ENCODE results near the gene RXYLT1.
"Not testable (repeated sequence)": the region's sequence is repeated elsewhere in the genome, so short reads cannot be mapped to it uniquely, and the experiment has no call there.

RXYLT1 gene

GRCh38 chr12:63841571-63841970 is 61.9 kb downstream of the RXYLT1 start:
- Histone ChIP-seq H3K27ac (ENCODE audit: poor library complexity, severe bottlenecking) (no peak overlapping the region), H3K4me3 (ENCODE audit: severe bottlenecking) (no peak overlapping the region), H3K36me3 (ENCODE audit: low read depth) (peaks cover 1% of the 10 kb centered on the region; the same call in 1 of the 2 replicates), H3K27me3 (ENCODE audit: insufficient read depth, poor library complexity, severe bottlenecking) (no peaks in the 10 kb centered on the region), H3K4me1 (ENCODE audit: insufficient read depth, poor library complexity, severe bottlenecking) (peaks cover 1% of the 10 kb centered on the region), H3K9me3 (ENCODE audit: severe bottlenecking) (no peaks in the 10 kb centered on the region)
- ATAC-seq (ENCODE audit: low read depth), result no peak
- TF ChIP-seq CTCF (IDR thresholded peaks at IDR 0.05; ENCODE audit: poor library complexity, severe bottlenecking), result no peak
- DNase-seq (ENCODE audit: low spot score), result no peak

GRCh38 chr12:63842750-63843149 is 63.0 kb downstream of the RXYLT1 start:
- not testable (repeated sequence) for H3K4me3 ChIP-seq (ENCODE audit: severe bottlenecking); H3K27me3 ChIP-seq (ENCODE audit: insufficient read depth, poor library complexity, severe bottlenecking); H3K36me3 ChIP-seq (ENCODE audit: low read depth); H3K9me3 ChIP-seq (ENCODE audit: severe bottlenecking); ATAC-seq (ENCODE audit: low read depth); H3K27ac ChIP-seq (ENCODE audit: poor library complexity, severe bottlenecking); DNase-seq (ENCODE audit: low spot score)
- peaks cover 12% of the 10 kb centered on the region for H3K4me1 ChIP-seq (ENCODE audit: insufficient read depth, poor library complexity, severe bottlenecking)

DNA sequence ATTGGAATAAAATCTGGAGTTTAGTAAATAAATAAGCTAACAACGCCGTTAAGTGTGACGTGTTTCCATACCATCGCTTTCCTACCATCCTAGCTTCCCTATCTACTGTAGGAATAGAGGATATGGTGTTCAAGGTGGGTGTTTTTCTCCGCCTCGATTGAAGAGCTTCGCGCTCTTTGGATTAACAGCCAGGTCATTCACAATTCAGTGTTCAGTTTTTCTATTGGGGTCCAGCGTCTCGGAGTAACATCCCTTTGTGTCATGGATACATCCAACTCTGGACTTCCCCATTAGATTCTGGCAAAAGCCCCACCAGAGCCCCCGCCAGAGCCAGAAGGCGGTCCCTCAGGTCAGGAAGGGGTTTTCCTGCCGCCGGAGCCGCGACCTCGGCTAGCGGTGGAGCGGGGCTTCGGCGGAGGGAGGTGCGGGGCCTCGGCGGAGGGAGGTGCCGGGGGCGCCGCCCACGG is 63.6 kb downstream of the RXYLT1 start:
- TF ChIP-seq CTCF (IDR thresholded peaks at IDR 0.05; ENCODE audit: poor library complexity, severe bottlenecking), result no peak
- ATAC-seq (ENCODE audit: low read depth) (no peak), DNase-seq (ENCODE audit: low spot score) (no peak)
- peak overlapping the region; percentile 73 for H3K4me3 ChIP-seq (ENCODE audit: severe bottlenecking)
- H3K9me3 ChIP-seq (ENCODE audit: severe bottlenecking), result no peaks in the 10 kb centered on the region
- H3K27ac ChIP-seq (ENCODE audit: poor library complexity, severe bottlenecking), result peak overlapping the region; percentile 84
- no peaks in the 10 kb centered on the region for H3K27me3 ChIP-seq (ENCODE audit: insufficient read depth, poor library complexity, severe bottlenecking)
- H3K4me1 ChIP-seq (ENCODE audit: insufficient read depth, poor library complexity, severe bottlenecking), result peaks cover 14% of the 10 kb centered on the region
- peaks cover 5% of the 10 kb centered on the region; the same call in 1 of the 2 replicates for H3K36me3 ChIP-seq (ENCODE audit: low read depth)

DNA sequence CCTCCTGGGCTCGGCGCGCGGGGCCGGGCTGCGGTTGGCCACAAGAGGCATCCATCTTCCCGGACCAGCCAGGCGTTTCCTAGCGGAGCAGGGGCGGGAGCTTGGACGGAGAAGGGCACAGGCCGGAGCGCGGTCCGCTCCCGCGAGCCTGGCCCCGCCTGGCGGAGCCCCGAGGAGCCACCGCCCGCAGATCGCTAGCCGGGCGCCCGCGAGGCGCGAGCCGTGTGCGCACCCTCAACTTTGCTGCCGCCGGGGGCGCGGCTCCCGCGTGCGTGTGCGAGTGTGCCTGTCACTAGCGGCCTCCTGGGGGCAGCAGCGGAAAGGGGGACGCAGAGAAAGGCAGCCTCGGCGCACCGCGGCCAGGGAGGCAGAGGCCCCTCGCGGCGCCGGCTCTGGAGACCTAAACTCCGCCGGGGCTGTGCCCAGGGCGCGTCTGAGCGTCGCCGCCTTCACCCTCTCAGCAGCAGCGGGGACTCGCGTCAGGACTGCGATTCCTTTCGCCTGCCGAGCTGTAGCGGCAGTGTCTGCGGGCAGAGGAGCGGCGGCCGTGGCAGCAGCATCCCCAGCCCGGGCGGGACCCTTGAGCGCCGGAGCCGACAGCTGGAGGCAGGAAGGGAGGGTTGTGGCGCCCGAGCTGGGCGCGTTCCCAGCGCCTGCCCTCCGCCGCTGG is 64.1 kb downstream of the RXYLT1 start:
- ATAC-seq (ENCODE audit: low read depth), result peak; percentile 74
- Histone ChIP-seq H3K4me1 (ENCODE audit: insufficient read depth, poor library complexity, severe bottlenecking) (peaks cover 18% of the 10 kb centered on the region), H3K9me3 (ENCODE audit: severe bottlenecking) (no peaks in the 10 kb centered on the region), H3K27ac (ENCODE audit: poor library complexity, severe bottlenecking) (peak overlapping the region; percentile 84), H3K36me3 (ENCODE audit: low read depth) (peaks cover 5% of the 10 kb centered on the region; the same call in 1 of the 2 replicates), H3K4me3 (ENCODE audit: severe bottlenecking) (peak overlapping the region; percentile 73), H3K27me3 (ENCODE audit: insufficient read depth, poor library complexity, severe bottlenecking) (no peaks in the 10 kb centered on the region)
- peak; percentile 87 for DNase-seq (ENCODE audit: low spot score)
- peak; percentile 98 for TF ChIP-seq CTCF (IDR thresholded peaks at IDR 0.05; ENCODE audit: poor library complexity, severe bottlenecking)

- Histone ChIP-seq H3K27me3 (ENCODE audit: insufficient read depth, poor library complexity, severe bottlenecking) (no peaks in the 10 kb centered on the region), H3K4me3 (ENCODE audit: severe bottlenecking) (peak within 1 kb of the TSS; percentile 73), H3K4me1 (ENCODE audit: insufficient read depth, poor library complexity, severe bottlenecking) (peaks cover 26% of the 10 kb centered on the region), H3K27ac (ENCODE audit: poor library complexity, severe bottlenecking) (peak within 1 kb of the TSS; percentile 84), H3K9me3 (ENCODE audit: severe bottlenecking) (no peaks in the 10 kb centered on the region), H3K36me3 (ENCODE audit: low read depth) (peaks cover 5% of the 10 kb centered on the region; the same call in 1 of the 2 replicates)
- ATAC-seq (ENCODE audit: low read depth) (peak; percentile 7), DNase-seq (ENCODE audit: low spot score) (peak; percentile 67)
- TF ChIP-seq CTCF (IDR thresholded peaks at IDR 0.05; ENCODE audit: poor library complexity, severe bottlenecking), result no peak
Observed at GRCh38 chr12:63844391-63845341, 65.0 kb downstream of the RXYLT1 start, which contains the start of gene SRGAP1. Gene SRGAP1, plus strand, starts transcription at chr12:63844700. Its CDS starts 117 bp downstream, at chr12:63844817.
